Ureter (tissue), 1 donor: ENCODE data around the gene DYNLT1. TPM values are rescaled to one million over a fixed set of nuclear protein-coding genes. Genes with fewer than 3 reads are reported as not detected.
"Not testable (repeated sequence)": the region's sequence is repeated elsewhere in the genome, so short reads cannot be mapped to it uniquely, and the experiment has no call there.

Source experiments
- DNase-seq: peaks from one replicate; pipeline ENCODE4 v3.0.0-alpha.2; 2020; ENCODE audit warnings: low spot score
- total RNA-seq: library from RNA; stranded (reverse); gene quantifications from one replicate; pipeline ENCODE4 v1.2.4, GENCODE V29; 2023
- donor health status: DM: yes; HTN: yes; CAD: no.

DYNLT1 gene
- total RNA-seq, 1 donor from 2014 or later = 117 TPM

DNA sequence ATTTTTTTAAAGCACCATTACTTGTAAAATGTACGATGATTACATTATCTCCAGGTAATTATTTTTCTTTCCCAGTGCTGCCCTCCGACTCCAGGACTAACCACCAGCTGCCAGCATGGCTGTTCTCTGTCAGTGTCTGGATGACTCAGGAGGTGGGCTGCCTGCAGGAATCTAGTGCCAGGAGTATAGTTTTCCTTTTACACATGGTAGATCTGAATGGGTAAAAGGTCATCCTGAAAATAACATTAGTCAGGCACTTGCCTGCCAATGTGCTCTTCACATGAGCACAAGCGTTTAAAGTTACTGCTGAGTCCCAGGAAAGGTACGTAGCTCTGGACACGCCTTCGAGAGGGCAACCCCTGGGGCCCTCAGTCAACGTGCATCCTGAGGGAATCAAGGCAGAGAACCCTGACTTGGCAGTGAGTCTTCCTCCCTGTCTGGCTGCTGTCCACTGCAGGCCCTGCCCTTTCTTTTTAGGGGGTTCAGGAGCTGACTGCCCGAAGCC lies 2.4 kb downstream of the DYNLT1 start:
- peak; percentile 39 for DNase-seq

- no peak for DNase-seq
These were observed 4.0 kb downstream of the DYNLT1 start for GRCh38 chr6:158640519-158640918.

GRCh38 chr6:158639056-158639455 lies 5.5 kb downstream of the DYNLT1 start:
- no peak for DNase-seq

DNA sequence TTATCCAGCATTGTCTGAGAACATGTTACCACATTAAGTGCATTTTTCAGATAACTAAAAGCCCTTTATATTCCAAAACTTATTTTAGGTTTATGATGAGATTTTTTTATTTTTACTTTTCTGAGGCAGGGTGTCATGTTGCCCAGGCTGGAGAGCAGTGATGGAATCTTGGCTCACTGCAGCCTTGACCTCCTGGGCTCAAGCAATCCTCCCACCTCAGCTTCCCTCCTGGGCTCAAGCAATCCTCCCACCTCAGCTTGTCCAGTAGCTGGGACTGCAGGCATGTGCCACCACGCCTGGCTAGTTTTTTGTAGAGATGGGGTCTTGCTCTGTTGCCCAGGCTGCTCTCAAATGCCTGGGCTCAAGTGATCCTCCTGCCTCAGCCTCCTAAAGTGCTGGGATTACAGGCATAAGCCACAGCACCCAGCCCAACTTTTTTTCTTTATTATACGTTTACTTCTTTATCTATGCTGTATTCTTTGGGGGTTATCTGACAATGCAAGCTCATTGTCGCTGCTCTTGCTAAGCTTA lies 6.2 kb downstream of the DYNLT1 start:
- DNase-seq = no peak

DNA sequence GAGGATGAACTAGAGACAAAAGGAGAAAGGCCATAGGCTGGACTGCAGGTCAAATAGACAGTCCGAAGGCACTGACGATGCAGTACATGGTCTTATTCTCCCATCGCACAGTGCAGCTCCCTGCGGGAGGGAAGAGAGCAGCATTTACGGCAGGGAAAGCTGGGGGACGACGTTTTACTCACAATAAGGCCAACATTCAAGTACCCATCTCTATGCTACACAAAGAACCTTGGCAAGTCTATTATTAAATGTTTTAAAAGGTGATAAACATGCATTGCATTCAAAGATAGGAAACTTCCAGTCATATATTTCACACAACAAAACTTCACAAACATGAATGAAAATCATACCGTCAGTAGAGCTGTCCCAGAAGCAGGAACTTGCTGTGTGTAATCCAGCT lies 7.8 kb downstream of the DYNLT1 start:
- DNase-seq = no peak

- DNase-seq = no peak
These were observed 9.0 kb downstream of the DYNLT1 start for GRCh38 chr6:158635427-158636073.

GRCh38 chr6:158634695-158635426 lies 9.7 kb downstream of the DYNLT1 start:
- DNase-seq = no peak

DNA sequence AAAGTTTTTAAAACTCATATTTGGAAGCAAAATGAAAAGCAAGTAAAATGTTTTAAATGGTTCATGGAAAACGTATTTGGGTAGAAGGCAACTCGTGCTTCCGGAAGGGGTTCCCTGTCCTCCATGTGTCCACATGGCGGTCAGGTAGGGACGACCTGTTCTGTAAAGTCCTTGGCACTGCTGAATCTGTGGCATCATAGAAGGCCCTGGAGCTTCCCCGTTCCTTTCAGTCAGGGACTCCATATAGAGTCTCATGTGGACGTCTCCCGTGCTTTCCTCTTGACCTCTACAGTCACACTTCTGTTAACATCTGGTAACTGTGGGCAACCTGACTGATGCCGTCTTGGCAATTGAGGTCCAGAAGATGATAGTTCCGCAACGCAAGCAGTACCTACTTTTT lies 11.4 kb downstream of the DYNLT1 start:
- no peak for DNase-seq

DNA sequence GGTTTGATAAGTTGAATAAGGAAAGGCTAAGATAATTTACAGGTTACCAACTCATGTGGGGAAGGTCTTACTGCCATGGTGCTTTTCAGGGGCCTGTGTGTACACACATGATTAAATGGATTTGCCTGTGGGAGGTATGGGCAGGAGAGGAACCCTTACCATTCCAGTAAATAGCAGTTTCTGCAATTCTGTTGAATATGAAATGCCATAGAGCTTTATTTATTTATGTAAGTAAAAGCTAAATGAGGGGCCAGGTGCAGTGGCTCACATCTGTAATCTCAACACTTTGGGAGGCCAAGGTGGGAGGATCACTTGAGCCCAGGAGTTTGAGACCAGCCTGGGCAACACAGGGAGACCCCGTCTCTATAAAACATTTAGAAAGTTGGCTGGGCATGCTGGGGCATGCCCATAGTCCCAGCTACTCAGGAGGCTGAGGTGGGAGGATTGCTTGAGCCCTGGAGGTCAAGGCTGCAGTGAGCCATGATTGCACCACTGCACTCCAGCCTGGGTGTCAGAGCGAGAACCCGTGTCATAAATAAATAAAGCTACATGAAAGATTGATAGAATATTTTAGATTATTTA lies 11.9 kb downstream of the DYNLT1 start:
- DNase-seq = not testable (repeated sequence)

DNA sequence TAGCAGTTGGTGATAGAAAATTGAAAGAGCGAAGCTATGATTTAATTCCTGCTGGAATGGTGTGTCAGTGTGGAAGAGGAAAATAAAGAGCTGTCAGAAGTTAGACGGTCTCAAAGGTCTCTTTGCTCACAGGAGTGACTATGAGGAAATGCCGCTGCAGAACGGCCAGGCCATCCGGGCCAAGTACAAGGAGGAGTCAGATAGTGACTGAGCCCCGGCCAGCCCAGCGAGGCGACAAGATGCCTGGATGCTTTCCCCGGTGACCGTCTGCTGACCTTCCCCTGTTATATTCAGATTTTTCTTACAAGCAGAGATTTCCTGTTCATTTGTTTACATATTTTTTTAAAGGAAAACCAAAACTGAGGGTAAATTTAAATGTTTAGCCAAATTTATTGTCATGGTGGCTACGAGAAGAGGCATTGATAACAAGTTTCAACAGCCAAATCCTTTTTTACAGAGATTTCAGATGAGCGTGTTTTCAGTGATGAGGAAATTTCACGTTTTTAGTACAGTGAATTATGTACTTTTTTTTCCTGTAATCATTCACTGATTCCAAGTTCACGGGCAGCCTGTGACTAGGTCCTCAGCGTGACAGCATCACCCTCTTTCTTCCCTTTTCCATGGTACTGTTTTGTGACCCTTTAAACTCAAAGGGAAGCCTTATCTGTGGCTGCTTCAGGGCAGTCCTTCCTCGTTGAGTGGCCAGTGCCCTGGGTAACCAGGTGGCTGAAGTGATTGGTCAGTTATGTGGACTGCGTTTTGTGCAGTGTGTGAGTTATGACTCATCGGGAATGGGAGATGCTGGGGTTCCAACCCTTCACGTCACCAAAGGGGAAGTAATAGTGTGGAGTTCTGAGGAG lies 12.6 kb downstream of the DYNLT1 start:
- DNase-seq = peak; percentile 70

GRCh38 chr6:158630938-158631616 lies 13.5 kb downstream of the DYNLT1 start:
- DNase-seq = no peak

DNA sequence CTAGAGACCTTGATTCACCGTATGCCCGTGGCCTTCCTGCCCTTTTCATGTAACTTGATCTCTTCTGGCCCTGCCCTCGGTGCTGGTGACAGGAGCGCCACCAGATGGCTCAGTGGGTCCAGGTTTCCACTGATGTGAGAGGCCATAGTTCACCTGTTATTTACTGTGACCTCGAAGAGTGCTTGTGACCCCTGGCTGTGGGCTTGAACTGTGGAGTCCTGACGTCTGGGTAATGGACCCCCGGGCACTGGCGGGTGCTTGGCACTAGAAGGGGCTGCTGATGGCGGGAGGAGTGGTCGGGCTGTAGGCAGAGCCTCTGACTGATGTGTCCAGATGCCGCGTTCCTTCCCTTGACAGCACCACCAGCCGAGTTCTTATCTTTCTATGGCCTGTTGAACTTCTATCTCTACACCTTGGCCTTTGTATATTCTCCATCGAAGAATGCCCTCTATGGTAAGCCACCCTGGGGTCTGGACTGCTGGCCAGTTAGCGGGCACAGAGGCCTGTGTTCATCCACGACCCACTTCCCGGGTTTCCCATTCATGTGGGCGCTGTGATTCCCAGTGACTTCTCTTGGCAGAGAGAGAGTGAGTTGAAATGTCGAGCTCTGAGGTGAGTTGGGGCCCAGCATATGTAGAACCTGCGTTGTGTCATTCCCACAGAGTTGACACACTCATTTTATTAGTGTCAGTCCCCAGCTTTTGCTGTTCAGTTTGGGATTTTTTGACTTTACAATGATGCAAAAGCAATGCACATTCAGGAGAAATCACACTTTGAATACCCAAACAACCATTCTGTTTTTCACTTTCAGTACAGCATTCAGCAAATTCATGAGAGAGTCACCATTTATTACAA lies 14.9 kb downstream of the DYNLT1 start:
- DNase-seq = no peak

- no peak for DNase-seq
These were observed 16.0 kb downstream of the DYNLT1 start for GRCh38 chr6:158628542-158628941.

DNA sequence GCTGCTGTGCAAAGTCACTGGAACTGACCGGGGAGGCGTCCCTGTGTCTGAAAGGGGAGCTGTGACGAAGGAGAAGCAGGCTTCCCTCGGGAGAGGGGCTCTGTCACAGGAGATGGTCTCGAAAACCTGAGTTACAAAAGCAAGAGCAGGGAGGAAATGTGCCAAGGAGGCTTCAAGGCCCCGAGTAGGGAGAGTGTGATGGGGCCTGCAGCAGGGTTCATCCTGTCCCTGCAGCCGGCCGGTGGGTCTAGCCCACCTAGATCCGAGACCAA lies 16.7 kb downstream of the DYNLT1 start:
- no peak for DNase-seq

GRCh38 chr6:158627168-158627939 lies 17.2 kb downstream of the DYNLT1 start:
- no peak for DNase-seq

DNA sequence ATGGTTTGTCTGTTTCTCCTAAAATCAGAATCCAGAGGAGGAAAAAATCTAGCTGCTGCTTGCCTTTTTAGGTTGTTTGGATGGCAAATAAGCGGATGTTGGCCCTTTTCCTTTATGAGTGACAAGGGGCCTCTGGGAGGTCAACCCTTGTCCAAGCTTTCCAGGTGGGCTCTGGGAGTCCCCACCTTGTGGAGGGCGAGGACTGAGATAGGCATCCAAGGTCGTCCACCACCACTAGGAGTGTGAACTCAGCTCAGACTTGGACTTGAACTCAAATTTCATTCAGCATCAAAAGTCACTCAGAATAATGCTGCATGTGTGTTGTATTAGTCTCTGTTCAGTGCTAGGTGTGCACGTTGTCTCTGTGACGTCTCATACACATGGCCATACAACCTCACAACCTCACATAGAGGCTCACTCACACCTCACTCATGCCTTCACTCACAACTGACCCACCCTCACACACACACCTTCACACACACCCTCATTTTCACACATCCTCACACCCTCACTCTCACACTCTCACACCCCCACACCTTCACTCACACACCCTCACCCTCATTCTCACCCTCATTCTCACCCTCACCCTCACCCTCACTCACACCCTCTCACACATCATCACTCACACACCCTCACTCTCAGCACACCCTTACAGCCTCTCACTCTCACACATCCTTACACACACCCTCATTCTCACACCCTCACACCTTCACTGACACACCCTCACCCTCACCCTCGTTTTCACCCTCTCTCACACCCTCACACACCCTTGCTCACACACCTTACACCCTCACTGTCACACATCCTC lies 18.0 kb downstream of the DYNLT1 start:
- no peak for DNase-seq

DNA sequence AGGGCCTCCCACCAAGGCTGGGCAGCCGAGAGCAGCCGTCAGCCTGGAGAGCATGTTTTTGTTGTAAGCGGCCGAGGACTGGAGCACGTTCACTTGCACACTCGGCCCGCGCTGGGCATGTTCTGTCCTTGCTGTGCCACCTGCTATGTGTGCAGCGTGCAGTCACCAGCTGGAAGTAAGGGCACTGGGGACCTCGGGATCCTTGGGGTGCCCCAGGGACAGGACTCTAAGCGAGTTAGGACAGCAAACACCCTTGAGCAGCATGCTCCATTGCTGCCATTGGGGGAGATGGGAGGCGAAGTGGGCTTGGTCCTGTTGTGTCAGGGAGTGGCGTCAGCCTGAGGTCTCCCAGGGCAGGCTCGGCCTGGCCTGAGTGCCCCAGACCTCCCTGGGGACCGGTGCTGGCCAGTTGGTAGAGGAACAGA lies 18.6 kb downstream of the DYNLT1 start:
- no peak for DNase-seq
